Activated T-helper 1 cell treated with anti-CD3 and anti-CD28 coated beads, Interleukin-12 subunit alpha, Interleukin-12 subunit beta, Interleukin-2, Interleukin-4 antibody, amounts not matched to agents 30 ng/mL and 10 ng/mL and 1 ng/mL, durations not matched to agents 14 hours and 24 hours and 36 hours (primary cell): ENCODE results near the gene WNT11. TPM values are rescaled to one million over a fixed set of nuclear protein-coding genes. Genes with fewer than 3 reads are reported as not detected.
A peak's percentile ranks its signal among the peaks of the same experiment; 100 is the strongest.

Source experiments
- DNase-seq: peaks from one replicate; pipeline ENCODE4 v3.0.0; 2021; ENCODE audit warnings: low spot score
- H3K27ac Mint-ChIP-seq: one replicate; pipeline ENCODE4 v1.8.0; 2021; ENCODE audit warnings: mild to moderate bottlenecking, mixed read lengths
- H3K27me3 Mint-ChIP-seq: one replicate; pipeline ENCODE4 v1.8.0; 2022; ENCODE audit warnings: mild to moderate bottlenecking, moderate library complexity, mixed read lengths; ENCODE audit not compliant: insufficient read depth
- H3K36me3 Mint-ChIP-seq: one replicate; pipeline ENCODE4 v1.8.0; 2021; ENCODE audit warnings: low read depth, mixed read lengths
- H3K4me1 Mint-ChIP-seq: one replicate; pipeline ENCODE4 v1.8.0; 2021; ENCODE audit warnings: low read depth, mixed read lengths
- H3K4me3 Mint-ChIP-seq: one replicate; pipeline ENCODE4 v1.8.0; 2021; ENCODE audit warnings: mild to moderate bottlenecking, moderate library complexity, mixed read lengths
- H3K9me3 Mint-ChIP-seq: one replicate; pipeline ENCODE4 v1.8.0; 2021; ENCODE audit warnings: mixed read lengths
- intact Hi-C: fragments of 100-400 bp; cut with micrococcal nuclease; formaldehyde crosslinking; loops from one replicate; pipeline ENCODE4 v1.15.1; 2024
- total RNA-seq: library from RNA; stranded (reverse); gene quantifications from 2 replicates; pipeline ENCODE4 v1.2.3, GENCODE V29; 2022

The WNT11 gene
- total RNA-seq, 1 donor from 2014 or later = 0.39 TPM

DNA sequence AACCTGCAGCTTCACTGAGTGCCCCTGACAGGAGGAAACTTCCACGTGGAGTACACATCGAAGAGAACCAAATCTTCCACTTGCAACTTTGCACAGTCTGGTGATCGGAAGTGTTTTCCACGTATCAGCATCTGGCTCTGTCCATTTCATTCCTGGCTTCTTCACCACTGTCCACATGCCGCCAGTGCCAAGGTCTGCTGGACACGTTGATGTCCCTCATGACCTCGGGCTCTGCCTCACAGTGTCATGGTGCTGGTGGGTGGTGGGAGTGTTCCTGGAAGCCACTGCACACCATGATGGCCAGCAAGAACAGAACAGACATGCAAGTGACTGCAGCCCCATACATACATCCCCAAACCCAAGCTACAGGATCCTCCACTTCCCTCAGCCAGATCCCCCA lies 48.4 kb downstream of the WNT11 start:
- H3K27me3 Mint-ChIP-seq = peaks cover 7% of the 10 kb centered on the region
- intact Hi-C loops = no loop called here
- no peaks in the 10 kb centered on the region for H3K36me3 Mint-ChIP-seq
- no peak for DNase-seq
- H3K27ac Mint-ChIP-seq = no peak overlapping the region
- peaks cover 10% of the 10 kb centered on the region for H3K4me1 Mint-ChIP-seq
- H3K4me3 Mint-ChIP-seq = no peak overlapping the region
- no peaks in the 10 kb centered on the region for H3K9me3 Mint-ChIP-seq

DNA sequence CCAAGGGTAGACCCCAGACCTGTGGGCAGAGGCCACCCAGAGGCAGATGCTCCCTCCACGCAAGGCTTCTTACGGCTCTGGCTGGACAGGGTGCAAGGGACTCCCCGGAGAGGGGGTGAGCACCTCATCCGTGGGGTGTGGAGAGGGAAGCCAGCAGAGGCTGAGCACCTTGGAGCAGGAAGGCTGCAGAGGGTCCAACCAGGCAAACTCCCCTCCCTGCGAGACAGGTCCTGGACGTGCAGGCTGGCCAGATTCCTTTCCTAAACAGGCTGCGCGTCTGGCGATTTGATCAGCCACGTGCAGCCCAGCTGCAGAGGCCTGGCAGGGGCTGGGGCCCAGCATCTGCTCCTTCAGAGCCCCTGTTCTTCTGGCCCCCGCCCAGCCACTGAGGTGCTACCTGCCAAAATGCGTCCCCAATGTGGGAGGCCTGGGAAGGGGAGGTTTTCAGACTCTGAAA lies 49.3 kb downstream of the WNT11 start:
- peaks cover 7% of the 10 kb centered on the region for H3K27me3 Mint-ChIP-seq
- no peaks in the 10 kb centered on the region for H3K9me3 Mint-ChIP-seq
- H3K4me1 Mint-ChIP-seq = peaks cover 19% of the 10 kb centered on the region
- no peak overlapping the region for H3K4me3 Mint-ChIP-seq
- no peaks in the 10 kb centered on the region for H3K36me3 Mint-ChIP-seq
- DNase-seq = no peak
- H3K27ac Mint-ChIP-seq = no peak overlapping the region
- intact Hi-C loops = no loop called here

DNA sequence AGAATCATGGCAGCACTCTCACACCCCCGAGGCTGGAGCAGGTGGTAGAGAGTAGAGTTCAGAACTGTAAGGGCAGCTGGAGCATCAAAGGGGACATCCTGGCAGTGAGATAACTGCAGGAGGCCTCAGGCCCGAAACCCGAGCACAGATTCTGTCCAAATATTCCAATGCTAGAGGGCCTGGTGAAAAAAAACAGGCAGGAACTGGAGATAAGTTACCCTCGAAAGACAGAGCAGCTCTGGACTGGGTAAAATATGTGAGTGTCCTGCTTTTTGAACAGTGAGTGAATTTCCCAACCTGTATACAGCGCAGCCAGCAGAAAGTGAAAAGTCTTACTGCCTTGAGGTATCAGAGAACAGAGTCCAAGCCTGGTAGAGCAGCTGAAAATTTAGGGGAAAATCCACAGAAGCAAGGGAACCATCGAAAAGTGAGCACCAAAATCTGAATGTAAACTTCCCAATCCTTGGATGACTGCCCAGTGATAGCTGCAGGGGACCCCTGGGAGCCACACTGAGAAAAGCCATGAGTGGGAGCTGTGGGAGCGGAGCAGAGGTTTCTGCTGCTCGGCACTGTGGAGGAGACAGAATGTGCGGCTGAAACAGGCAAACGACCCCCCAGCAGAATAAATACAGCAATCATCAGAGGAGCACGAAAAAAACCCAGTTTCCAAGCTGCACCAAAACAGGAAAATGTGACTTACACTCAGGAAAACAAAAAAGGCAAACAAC lies 50.6 kb downstream of the WNT11 start:
- intact Hi-C loops = no loop called here
- DNase-seq = no peak
- peaks cover 22% of the 10 kb centered on the region for H3K4me1 Mint-ChIP-seq
- H3K27ac Mint-ChIP-seq = no peak overlapping the region
- no peaks in the 10 kb centered on the region for H3K9me3 Mint-ChIP-seq
- no peak overlapping the region for H3K4me3 Mint-ChIP-seq
- peaks cover 6% of the 10 kb centered on the region for H3K27me3 Mint-ChIP-seq
- no peaks in the 10 kb centered on the region for H3K36me3 Mint-ChIP-seq

DNA sequence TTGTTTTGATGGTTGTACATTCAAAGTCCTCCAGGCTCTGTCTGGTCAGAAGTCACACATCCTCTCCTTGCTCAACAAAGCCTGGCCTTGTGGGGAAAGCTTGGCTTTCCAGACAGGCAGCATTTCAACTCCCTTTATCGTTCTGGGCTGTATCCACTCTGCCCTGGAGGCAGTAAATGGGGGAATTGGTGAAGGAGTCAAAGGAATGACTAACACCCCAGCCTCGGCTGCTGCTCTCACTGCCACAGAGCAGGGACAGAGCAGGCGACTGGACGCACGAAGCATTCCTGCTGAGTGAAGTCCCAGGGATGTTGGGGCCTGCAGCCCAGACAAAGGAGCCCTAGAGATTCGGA lies 52.8 kb downstream of the WNT11 start:
- intact Hi-C loops = loop anchor here (2.0 to 5.0 kb wide), 3 partner anchors 164 to 431 kb away; partner anchors contain the start of gene UVRAG
- Mint-ChIP-seq H3K9me3 (no peaks in the 10 kb centered on the region), H3K27me3 (peaks cover 6% of the 10 kb centered on the region), H3K36me3 (no peaks in the 10 kb centered on the region), H3K27ac (no peak overlapping the region), H3K4me1 (peaks cover 22% of the 10 kb centered on the region), H3K4me3 (peak overlapping the region; percentile 49)
- no peak for DNase-seq

DNA sequence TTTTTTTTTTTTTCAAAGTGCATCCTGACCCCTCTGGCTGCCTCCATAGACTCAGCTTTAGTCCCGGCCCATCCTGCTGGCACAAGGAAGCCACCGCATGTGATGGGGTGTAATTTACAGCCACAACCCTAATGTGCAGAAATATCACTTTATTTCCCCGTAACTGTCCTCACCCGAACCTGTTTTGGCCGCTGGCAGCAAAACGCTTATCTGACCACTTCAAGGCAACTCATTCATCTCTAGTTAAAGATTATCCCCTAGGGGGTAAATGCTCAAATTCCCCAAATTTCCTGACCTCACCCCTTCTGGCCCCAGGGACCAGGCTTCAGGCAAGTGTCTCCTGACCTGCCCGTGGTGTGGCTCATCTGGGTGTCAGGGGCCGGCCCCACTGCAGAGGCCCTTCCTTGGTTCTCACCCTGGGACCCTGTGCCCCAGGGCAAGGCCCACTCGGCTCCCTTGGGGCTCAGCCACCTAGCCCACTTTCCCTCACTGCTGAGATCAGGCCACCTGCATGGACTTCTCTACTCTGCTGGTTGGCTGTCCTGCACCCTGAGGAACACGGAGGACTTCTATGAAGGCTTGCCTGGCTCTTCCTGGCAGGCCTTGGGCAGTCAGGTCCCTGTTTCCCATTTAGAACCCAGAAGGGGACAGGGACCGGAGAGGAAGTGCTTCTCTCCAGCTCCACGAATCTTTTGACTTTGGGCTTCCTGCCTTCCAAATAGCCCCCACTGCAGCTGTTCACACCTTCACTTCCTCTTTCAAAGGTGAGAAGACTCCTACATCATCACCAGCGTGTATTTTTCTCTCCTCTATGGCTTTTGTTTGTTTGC lies 53.3 kb downstream of the WNT11 start:
- no peaks in the 10 kb centered on the region for H3K36me3 Mint-ChIP-seq
- H3K4me1 Mint-ChIP-seq = peaks cover 22% of the 10 kb centered on the region
- peak overlapping the region; percentile 49 for H3K4me3 Mint-ChIP-seq
- H3K27me3 Mint-ChIP-seq = peaks cover 6% of the 10 kb centered on the region
- intact Hi-C loops = loop anchor here (1.0 to 5.0 kb wide), 5 partner anchors 164 to 430 kb away; partner anchors contain the start of gene UVRAG
- no peak for DNase-seq
- no peaks in the 10 kb centered on the region for H3K9me3 Mint-ChIP-seq
- H3K27ac Mint-ChIP-seq = no peak overlapping the region

DNA sequence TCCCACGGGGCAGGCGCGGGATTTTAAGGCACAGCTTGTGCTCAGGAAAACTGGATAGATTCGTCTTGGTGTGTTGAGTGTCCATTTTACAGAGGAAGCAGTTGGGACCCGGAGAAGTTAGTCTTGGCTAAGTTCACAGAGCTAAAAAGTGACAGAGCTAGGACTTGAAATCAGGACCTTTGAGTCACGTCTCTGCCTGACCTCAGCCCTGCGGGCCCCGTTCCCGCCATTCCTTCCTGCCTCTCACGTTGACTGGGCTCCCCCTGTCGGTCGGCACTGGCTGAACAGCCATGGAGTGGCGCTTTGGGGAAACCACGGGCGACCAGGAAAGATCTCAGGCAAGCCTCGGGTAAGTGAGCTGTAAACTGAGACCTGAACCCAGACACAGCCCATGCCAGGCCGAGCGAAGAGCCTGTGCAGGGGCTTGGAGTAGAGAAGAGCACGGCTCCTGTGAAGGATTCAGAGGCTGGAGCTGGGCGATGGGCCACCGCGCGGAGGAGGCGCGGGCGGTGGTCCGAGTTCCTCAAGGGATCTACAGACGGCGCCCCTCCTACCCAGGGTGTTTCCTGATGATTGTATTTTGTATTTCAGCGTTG lies 54.1 kb downstream of the WNT11 start:
- peaks cover 22% of the 10 kb centered on the region for H3K4me1 Mint-ChIP-seq
- peak overlapping the region; percentile 49 for H3K4me3 Mint-ChIP-seq
- intact Hi-C loops = loop anchor here (1.0 to 5.0 kb wide), 5 partner anchors 165 to 429 kb away; partner anchors contain the start of gene UVRAG
- no peaks in the 10 kb centered on the region for H3K36me3 Mint-ChIP-seq
- no peak overlapping the region for H3K27ac Mint-ChIP-seq
- no peaks in the 10 kb centered on the region for H3K9me3 Mint-ChIP-seq
- peak; percentile 73 for DNase-seq
- peaks cover 6% of the 10 kb centered on the region for H3K27me3 Mint-ChIP-seq

DNA sequence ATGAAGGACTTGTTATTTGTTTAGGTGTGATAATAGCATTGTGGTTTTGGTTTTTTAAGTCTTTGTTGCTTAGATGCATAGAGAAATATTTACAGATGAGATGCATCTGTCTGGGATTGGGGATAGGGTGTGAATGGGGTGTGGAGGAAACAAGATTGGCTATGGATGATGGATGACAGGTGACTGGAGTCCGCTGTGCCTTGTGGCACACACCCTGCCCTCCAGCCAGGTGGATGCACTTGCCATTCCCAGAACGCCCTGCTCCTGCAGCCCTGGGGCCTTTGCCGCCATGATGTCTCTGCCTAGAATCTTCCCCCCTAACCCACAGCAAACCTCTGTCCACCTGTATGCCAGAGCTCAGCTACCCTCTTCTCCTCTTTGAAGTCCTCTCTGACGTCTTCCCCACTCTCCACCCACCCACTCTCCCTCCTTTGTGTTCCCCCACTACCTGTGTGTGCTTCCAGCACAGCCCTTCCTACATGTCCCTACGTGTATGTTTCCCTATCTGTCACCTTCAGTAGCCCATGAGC lies 54.7 kb downstream of the WNT11 start:
- H3K4me1 Mint-ChIP-seq = peaks cover 22% of the 10 kb centered on the region
- intact Hi-C loops = loop anchor here (1.0 to 5.0 kb wide), 5 partner anchors 166 to 429 kb away; partner anchors contain the start of gene UVRAG
- peaks cover 6% of the 10 kb centered on the region for H3K27me3 Mint-ChIP-seq
- H3K36me3 Mint-ChIP-seq = no peaks in the 10 kb centered on the region
- peak overlapping the region; percentile 40 for H3K4me3 Mint-ChIP-seq
- DNase-seq = no peak
- H3K9me3 Mint-ChIP-seq = no peaks in the 10 kb centered on the region
- no peak overlapping the region for H3K27ac Mint-ChIP-seq

DNA sequence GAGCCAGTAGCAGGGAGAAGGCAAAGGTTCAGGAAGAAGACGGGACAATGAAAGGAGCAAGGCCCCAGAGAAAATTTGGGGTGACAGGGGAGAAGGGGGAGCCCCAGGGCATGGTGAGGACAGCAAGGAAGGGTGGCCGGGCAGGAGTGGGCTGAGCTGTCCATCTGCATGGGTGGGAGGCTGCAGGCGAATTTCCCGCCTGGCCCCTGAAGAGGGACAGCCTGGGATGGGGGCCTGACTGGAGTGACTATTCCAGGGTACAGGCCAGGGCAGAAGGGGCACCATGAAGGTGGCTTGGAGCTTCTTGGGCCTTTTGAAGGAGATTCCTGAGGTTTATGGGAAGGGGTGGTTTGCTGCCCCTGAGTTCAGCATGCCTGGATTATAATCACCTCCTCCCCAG lies 56.2 kb downstream of the WNT11 start:
- intact Hi-C loops = loop anchor here (5.0 kb wide), 2 partner anchors 167 to 333 kb away; partner anchors contain the start of gene UVRAG

DNA sequence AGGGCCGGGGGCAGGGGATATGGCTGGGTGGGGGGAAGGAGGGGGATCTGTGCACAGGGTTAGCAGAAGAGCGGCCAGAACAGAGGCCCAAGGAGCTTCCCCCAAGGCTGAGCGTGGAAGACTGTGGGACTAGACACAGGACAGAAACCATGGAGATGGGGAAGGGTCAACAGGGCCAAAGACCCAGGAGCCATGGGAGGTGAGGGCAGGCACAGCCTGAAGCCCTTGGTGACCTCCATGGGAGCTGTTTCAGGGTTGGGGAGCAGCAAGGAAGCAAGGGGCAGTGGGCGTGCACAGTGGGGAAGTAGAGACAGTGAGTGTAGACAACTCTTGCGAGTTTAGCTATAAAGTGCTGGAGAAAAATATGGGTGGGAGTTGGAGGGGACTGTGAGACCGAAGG lies 56.6 kb downstream of the WNT11 start:
- H3K4me1 Mint-ChIP-seq = peaks cover 22% of the 10 kb centered on the region
- intact Hi-C loops = loop anchor here (5.0 kb wide), 2 partner anchors 168 to 332 kb away; partner anchors contain the start of gene UVRAG
- H3K36me3 Mint-ChIP-seq = no peaks in the 10 kb centered on the region
- DNase-seq = no peak
- peaks cover 3% of the 10 kb centered on the region for H3K27me3 Mint-ChIP-seq
- H3K4me3 Mint-ChIP-seq = no peak overlapping the region
- no peaks in the 10 kb centered on the region for H3K9me3 Mint-ChIP-seq
- H3K27ac Mint-ChIP-seq = no peak overlapping the region

More for the DNA sequence above, 56.2 kb downstream of the WNT11 start:
- no peaks in the 10 kb centered on the region for H3K9me3 Mint-ChIP-seq
- H3K4me3 Mint-ChIP-seq = no peak overlapping the region
- no peak overlapping the region for H3K27ac Mint-ChIP-seq
- H3K4me1 Mint-ChIP-seq = peaks cover 22% of the 10 kb centered on the region
- DNase-seq = no peak
- no peaks in the 10 kb centered on the region for H3K36me3 Mint-ChIP-seq
- peaks cover 3% of the 10 kb centered on the region for H3K27me3 Mint-ChIP-seq

DNA sequence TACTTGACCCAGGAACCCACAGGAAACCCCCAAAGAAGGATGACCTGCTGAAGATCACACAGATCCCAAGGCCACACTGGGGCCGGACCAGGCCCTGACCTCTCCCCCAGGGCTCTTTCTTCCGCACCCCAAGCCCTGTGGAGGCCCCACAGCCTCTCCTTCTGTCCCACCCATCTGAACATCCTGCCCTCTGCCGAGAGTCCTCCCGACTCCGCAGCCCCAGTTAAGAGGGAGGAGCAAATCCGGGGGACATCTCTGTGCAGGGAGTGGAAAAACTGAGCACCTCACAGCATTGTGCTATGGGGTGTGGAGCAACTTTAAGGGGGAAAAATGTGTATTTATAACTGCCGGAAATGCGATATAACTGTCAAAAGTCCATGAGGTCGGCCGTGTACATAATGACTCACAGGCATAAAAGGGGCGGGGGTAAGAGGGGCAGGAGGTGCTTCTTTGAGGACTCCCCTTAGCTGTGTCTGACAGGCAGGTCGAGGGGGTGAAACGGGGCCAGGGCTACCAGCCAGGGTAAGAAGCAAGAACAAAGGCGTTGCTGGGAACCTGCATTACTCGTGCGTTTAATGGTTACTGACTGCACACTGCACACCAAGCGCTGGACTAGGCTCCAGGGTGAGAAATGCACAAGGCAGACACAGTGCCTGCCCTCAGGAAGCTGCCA lies 57.2 kb downstream of the WNT11 start:
- H3K4me3 Mint-ChIP-seq = no peak overlapping the region
- no peak for DNase-seq
- peaks cover 22% of the 10 kb centered on the region for H3K4me1 Mint-ChIP-seq
- H3K36me3 Mint-ChIP-seq = no peaks in the 10 kb centered on the region
- H3K9me3 Mint-ChIP-seq = no peaks in the 10 kb centered on the region
- intact Hi-C loops = no loop called here
- peaks cover 3% of the 10 kb centered on the region for H3K27me3 Mint-ChIP-seq
- no peak overlapping the region for H3K27ac Mint-ChIP-seq

DNA sequence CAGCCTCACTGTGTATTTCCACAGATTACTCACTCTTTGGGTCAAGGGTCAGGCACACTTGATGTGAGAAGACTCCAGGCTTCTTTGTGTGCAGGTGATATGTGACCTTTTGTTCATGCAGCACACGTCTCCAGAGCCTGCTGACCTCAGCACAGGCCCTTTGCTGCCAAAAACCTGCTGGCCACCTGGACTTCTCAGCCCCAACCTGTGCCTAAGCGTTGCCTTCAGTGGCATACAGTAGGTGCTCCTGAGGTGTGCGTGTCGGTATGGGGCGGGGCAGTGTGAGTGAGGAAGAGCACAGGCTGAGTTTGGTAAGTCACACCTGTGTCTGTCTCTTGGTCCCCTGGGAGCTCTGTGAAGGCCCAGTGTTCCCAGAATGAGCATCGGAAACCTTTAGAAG lies 58.1 kb downstream of the WNT11 start:
- Mint-ChIP-seq H3K4me1 (peaks cover 15% of the 10 kb centered on the region), H3K27me3 (peaks cover 2% of the 10 kb centered on the region), H3K9me3 (no peaks in the 10 kb centered on the region), H3K27ac (no peak overlapping the region), H3K4me3 (no peak overlapping the region), H3K36me3 (no peaks in the 10 kb centered on the region)
- no peak for DNase-seq
- intact Hi-C loops = no loop called here

DNA sequence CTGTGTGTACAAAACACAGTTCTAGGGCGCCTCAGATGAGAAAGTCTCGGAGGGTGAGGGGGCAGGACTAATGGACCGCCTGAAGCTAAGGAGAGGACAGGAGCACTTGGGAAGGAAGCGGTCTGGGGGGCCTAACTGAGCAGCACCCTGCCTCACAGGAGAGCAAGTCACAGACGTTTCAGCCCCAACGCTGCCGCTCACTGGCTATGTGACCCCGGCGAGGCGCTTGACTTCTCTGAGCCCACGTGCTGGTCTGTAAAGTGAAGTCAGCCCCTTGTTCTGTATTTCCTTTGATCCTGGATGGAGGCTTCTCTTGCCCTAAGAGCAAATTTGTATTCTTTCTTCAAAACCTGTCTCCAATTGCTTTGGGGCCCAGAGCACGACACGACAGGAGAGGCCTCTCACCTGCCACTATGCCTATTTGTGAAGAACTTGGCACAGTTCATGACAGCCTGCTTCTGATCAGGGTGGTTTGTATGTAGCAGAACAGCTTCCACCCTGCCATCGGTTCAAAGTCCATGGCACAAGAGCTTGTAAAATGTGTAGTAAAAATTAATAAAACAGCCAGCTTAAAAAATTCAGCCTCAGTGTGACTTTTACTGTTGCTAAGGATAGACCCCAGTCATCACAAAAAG lies 59.1 kb downstream of the WNT11 start:
- no peaks in the 10 kb centered on the region for H3K36me3 Mint-ChIP-seq
- intact Hi-C loops = no loop called here
- H3K27me3 Mint-ChIP-seq = no peaks in the 10 kb centered on the region
- no peak overlapping the region for H3K4me3 Mint-ChIP-seq
- H3K4me1 Mint-ChIP-seq = peaks cover 5% of the 10 kb centered on the region
- H3K27ac Mint-ChIP-seq = no peak overlapping the region
- no peaks in the 10 kb centered on the region for H3K9me3 Mint-ChIP-seq
- DNase-seq = no peak
